ENCODE measurements around the gene ICAM2.
A peak's percentile ranks its signal among the peaks of the same experiment; 100 is the strongest.
"Not testable (repeated sequence)": the region's sequence is repeated elsewhere in the genome, so short reads cannot be mapped to it uniquely, and the experiment has no call there.

Gene ICAM2

GRCh38 chr17:64009571-64010402, 10.6 kb downstream of the ICAM2 start:
- DNase-seq (ENCODE audit: low read depth): no peak

DNA sequence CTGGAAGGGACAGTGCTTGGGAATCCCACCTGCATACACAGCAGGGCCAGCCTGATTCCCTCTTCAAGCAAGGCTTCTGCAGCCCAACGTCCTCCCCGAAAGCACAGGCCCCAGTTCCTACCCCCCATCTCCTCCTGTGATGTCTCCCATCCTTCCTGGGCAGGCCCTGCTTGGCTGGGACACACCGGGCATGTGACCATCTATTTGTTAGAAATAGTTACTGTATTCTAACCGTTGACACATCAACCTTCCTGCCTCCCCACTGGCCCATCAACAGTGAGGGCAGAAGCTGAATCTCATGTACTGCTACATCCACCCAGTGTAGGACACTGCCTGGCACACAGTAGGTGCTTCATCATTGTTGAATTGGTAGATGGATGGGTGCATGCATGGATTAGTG, 11.6 kb downstream of the ICAM2 start:
- no peak for DNase-seq (ENCODE audit: low read depth)

GRCh38 chr17:64008346-64008745, 12.1 kb downstream of the ICAM2 start:
- no peak for DNase-seq (ENCODE audit: low read depth)

- no peak for DNase-seq (ENCODE audit: low read depth)
These were observed 12.6 kb downstream of the ICAM2 start for GRCh38 chr17:64007838-64008282.

GRCh38 chr17:64007089-64007837, 13.2 kb downstream of the ICAM2 start:
- not testable (repeated sequence) for DNase-seq (ENCODE audit: low read depth)

- no peak for DNase-seq (ENCODE audit: low read depth)
These were observed 13.9 kb downstream of the ICAM2 start for GRCh38 chr17:64006361-64007088.

DNA sequence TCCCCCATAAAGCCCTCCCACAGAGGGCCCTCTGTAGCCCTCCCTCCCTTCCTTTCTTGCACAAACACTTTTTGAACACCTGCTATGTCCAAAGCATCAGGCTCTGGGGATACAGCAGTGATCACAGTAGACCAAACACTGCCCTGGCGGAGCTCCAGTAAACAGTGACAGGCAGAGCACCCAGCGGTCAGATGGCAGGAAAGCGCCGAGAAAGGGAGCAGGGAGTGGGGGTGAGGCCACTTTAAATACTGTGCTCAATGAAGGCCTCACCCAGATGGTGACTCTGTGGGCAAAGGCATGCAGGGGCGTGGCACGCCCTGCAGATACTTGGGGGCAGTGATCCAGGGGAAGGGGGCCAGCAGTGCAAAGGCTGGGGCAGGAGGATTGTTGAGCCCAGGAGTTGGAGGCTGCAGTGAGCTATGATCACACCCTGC, 14.7 kb downstream of the ICAM2 start:
- no peak for DNase-seq (ENCODE audit: low read depth)

GRCh38 chr17:64004903-64005733, 15.3 kb downstream of the ICAM2 start:
- DNase-seq (ENCODE audit: low read depth): no peak

DNA sequence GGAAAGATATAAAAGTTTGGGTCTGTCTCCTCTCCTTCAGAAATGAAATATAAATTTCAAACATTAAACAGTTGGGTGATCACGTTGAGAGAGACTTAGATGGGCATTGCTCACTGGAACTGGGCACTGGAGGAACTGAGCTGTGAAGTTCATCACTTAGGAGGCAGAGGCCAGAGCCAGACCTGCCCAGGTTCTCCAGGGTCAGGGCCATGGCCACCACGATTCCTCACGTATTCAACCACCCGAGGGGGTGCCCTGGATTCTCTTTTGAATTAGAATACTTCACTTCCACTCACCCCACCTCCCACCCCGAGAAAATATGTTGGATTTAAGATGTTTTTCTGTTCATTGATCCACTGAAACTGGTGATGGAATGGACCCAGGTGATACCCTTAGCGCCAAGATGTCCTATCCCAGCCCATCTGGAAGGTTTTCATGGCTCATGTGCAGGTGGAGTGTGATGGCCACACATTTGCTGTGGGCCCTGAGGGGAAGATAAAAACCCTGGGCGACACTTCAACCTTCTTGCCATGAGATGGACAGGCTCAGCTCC, 16.1 kb downstream of the ICAM2 start:
- no peak for DNase-seq (ENCODE audit: low read depth)

DNA sequence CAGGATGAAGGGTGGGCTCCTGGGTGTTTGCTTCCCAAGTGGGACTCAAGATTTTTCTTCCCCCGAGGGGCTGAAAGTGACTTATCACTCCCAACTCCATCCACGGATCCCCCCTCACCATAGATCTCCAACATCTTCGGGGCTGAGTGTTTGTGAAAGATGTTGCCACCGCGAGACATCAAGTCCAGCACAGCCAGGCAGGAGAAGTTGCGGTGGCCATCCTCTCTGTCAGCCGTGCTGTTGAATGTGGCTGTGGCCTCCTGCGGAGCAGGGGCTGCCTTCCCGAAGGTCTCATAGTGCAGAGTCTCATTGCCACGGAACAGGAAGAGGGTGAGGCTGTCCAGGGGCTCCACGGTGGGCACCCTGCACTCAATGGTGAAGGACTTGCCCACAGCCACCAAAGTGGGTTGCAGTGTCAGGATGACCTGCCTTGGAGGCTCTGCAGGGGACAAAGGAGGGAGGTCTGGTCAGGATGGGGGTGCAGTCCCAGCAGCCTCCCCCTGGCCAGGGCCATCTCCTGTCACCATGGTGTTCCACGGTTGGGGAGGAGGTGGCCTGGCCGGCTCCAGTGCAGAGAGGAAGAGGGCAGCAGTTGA, 16.8 kb downstream of the ICAM2 start:
- DNase-seq (ENCODE audit: low read depth): no peak

DNA sequence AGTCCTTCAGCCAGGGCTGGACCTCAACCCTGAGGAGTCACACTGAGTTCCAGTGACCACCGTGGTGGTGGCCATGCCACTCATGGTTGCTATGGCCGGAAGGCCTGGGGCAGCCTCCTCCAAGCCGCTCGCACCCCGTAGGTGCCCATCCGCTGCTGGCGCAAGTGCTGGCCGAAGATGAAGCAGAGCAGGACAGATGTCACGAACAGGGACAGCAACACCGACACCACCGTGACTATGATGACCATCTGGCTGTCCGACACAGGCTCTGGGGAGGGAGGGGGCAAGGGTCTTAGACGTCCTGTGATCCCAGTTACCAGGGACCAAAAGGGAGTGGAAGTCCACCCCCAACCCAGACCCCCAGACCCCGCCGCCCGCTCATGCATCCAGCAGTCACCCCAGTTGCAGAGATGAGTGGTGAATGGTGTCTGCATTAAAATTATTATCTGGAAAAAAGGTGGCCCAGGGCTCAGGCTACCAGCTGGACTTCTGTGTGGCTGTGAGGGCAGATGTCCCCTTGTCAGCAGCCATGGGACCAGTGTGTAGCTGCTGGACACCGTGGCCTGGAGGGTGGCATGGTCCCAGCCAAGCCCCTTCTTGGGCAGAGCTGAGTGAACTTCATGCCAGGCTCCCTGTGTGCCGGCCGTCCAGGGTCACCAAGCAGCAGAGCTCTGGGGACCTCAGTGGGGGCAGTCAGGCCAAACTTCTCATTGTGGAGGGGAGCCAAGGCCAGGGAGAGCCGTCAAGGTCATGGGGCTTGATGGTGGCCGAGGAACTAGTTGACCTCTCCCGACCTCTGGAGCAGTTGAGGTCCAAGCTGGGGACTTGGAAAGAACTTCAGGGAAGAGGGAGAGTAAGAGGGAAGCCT, 17.5 kb downstream of the ICAM2 start:
- DNase-seq (ENCODE audit: low read depth): no peak

- DNase-seq (ENCODE audit: low read depth): no peak
These were observed 18.5 kb downstream of the ICAM2 start for GRCh38 chr17:64001763-64002529.

GRCh38 chr17:64001091-64001579, 19.3 kb downstream of the ICAM2 start:
- DNase-seq (ENCODE audit: low read depth): no peak

DNA sequence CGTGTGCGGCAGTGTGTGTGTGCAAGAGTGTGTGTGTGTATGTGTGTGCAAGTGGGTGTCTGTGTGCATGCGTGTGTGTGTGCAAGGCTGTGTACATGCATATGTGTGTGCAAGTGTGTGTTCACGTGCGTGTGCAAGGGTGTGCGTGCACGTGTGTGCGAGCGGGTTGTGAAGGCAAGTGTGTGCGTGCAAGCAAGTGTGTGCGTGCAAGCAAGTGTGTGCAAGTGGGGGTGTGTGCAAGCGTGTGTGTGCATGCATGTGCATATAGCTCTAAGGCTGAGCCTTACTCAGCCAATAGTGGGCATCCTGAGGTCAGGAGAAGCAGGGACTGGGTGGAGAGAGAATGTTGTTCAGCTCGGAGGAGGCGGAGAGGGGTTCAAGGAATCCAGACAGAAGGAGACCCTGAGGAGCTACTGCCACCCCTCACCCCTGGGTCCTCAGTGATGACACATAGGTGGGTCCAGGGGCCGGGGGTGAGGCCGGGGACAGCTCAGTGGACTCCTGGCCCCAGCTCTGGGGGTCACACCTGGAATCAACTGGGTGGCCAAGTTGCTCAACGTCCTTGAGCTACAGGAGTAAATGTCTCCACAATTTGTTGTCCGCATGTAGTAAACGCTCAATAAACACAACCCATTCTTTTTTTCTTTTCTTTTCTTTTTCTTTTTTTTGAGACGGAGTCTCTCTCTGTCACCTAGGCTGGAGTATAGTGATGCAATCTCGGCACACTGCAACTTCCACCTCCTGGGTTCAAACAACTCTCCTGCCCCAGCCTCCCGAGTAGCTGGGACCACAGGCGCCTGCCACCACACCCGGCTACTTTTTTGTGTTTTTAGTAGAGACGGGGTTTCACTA, 20.5 kb downstream of the ICAM2 start:
- no peak for DNase-seq (ENCODE audit: low read depth)

GRCh38 chr17:63998721-63999679, 21.4 kb downstream of the ICAM2 start:
- no peak for DNase-seq (ENCODE audit: low read depth)

GRCh38 chr17:63998050-63998720, 22.2 kb downstream of the ICAM2 start, which contains the start of gene PRR29:
PRR29 (plus strand) TSS chr17:63998351; CDS start chr17:63998365, 14 bp downstream.
- DNase-seq (ENCODE audit: low read depth): peak; percentile 41
